Suprapubic skin (tissue), 4 donors: ENCODE data around the gene COL25A1.

Experiments
- CTCF ChIP-seq, 2 donors: fragments of 200-600 bp in 1 of 2; fragments of 450-650 bp in 1 of 2; sonication (generic) in 1 of 2; IDR thresholded peaks; one replicate each; pipeline ENCODE4 v1.5.1; 2016 to 2019; ENCODE audit warnings: antibody characterized with exemption in 2 of 2, mild to moderate bottlenecking in 1 of 2, moderate library complexity in 1 of 2
- EP300 ChIP-seq: sonication (generic); formaldehyde crosslinking; IDR thresholded peaks from one replicate; pipeline ENCODE4 v1.6.1; 2017; ENCODE audit warnings: antibody characterized with exemption
- POLR2A ChIP-seq, 2 donors: fragments of 450-650 bp; IDR thresholded peaks; one replicate each; pipeline ENCODE4 v1.6.1; 2017; ENCODE audit warnings: antibody characterized with exemption in 2 of 2, mild to moderate bottlenecking in 2 of 2, moderate library complexity in 2 of 2
- POLR2AphosphoS5 ChIP-seq, 3 donors: sonication (generic); formaldehyde crosslinking; IDR thresholded peaks; one replicate each; pipeline ENCODE4 v1.6.1; 2017; ENCODE audit warnings: antibody characterized with exemption in 3 of 3

- no peak for TF ChIP-seq CTCF (IDR thresholded peaks at IDR 0.05)
- TF ChIP-seq EP300 = no peak
- no peak for TF ChIP-seq POLR2A (IDR thresholded peaks at IDR 0.05)
- TF ChIP-seq POLR2AphosphoS5 (IDR thresholded peaks at IDR 0.05) = no peak
Measured at GRCh38 chr4:108901291-108901690, 401.2 kb downstream of the COL25A1 start.
